HG03521 (cell line): ENCODE measurements around the gene PRPF19.
"Not testable (repeated sequence)": the region's sequence is repeated elsewhere in the genome, so short reads cannot be mapped to it uniquely, and the experiment has no call there.

Experiments used
- ATAC-seq: cut with Tn5 transposase; IDR thresholded peaks from one replicate; pipeline ENCODE4 v1.9.1; 2021; ENCODE audit warnings: mild to moderate bottlenecking, moderate library complexity; ENCODE audit not compliant: unreplicated experiment

The PRPF19 gene

GRCh38 chr11:60909680-60910280 lies 3.4 kb upstream of the PRPF19 start:
- not testable (repeated sequence) for ATAC-seq

- ATAC-seq: no peak
These were observed 2.4 kb upstream of the PRPF19 start for GRCh38 chr11:60908803-60909202.

GRCh38 chr11:60905551-60906113 lies 753 bp downstream of the PRPF19 start:
- ATAC-seq: no peak

GRCh38 chr11:60905047-60905446 lies 1.3 kb downstream of the PRPF19 start:
- ATAC-seq: no peak

GRCh38 chr11:60902625-60903024 lies 3.8 kb downstream of the PRPF19 start:
- ATAC-seq: no peak

- no peak for ATAC-seq
These were observed 5.5 kb downstream of the PRPF19 start for GRCh38 chr11:60900673-60901404.

GRCh38 chr11:60899977-60900376 lies 6.4 kb downstream of the PRPF19 start:
- ATAC-seq: no peak

- ATAC-seq: no peak
These were observed 7.1 kb downstream of the PRPF19 start for GRCh38 chr11:60899046-60899936.

GRCh38 chr11:60897496-60897895 lies 8.9 kb downstream of the PRPF19 start:
- ATAC-seq: no peak

GRCh38 chr11:60895687-60896086 lies 10.7 kb downstream of the PRPF19 start:
- no peak for ATAC-seq

- no peak for ATAC-seq
These were observed 15.2 kb downstream of the PRPF19 start for GRCh38 chr11:60891103-60891741.

GRCh38 chr11:60890696-60891095 lies 15.7 kb downstream of the PRPF19 start:
- no peak for ATAC-seq

GRCh38 chr11:60889869-60890311 lies 16.5 kb downstream of the PRPF19 start:
- ATAC-seq: no peak

- ATAC-seq: no peak
These were observed 18.8 kb downstream of the PRPF19 start for GRCh38 chr11:60887556-60887955.

- ATAC-seq: no peak
These were observed 25.6 kb downstream of the PRPF19 start for GRCh38 chr11:60880643-60881282.

GRCh38 chr11:60879971-60880588 lies 26.3 kb downstream of the PRPF19 start:
- ATAC-seq: no peak

- no peak for ATAC-seq
These were observed 27.3 kb downstream of the PRPF19 start for GRCh38 chr11:60879104-60879503.

- no peak for ATAC-seq
These were observed 27.9 kb downstream of the PRPF19 start for GRCh38 chr11:60878245-60879101.

- no peak for ATAC-seq
These were observed 30.3 kb downstream of the PRPF19 start for GRCh38 chr11:60876168-60876485.
